Measurements from ENCODE around the gene CGB8. TPM values are rescaled to one million over a fixed set of nuclear protein-coding genes. Genes with fewer than 3 reads are reported as not detected.

The CGB8 gene
- total and polyA plus RNA-seq, 2 of the 4 experiments (the other 2 are of a cell fraction) = 0.48 TPM; not detected in 1

DNA sequence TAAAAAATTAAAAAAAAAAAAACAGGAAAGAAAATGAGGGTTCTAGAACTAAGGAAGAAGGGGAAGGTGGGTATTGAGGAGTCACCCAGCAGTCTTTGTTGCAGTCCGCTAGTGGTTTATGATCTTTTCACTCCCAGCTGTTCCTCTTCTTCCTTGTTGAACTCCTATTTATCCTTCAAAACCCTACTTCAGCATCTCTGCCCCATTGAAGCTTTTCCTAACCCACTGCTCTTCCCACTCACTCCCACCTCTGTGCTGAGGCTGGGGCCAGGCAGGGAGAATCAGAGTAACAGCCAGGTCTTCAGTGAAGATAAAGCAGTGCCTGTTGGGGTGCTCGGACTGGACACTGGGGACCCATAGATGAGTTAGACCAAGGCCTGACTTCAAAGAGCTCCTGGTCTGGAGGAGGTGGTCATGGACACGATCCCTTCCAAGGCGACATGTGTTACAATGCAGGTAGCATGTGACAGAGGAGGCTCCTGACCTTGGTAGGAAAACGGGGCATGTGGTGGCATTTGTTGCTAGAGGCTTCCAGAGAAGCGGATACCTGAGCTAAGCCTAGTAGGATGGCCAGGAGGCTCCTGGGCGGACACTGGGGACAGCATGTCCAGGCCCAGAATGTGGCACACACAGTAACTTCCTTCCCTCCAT is 43.8 kb downstream of the CGB8 start:
- H3K4ac ChIP-seq (ENCODE audit: low read depth, low read length) = no peak overlapping the region
- H3K9ac ChIP-seq (ENCODE audit: low read depth, low read length) = no peak overlapping the region
- no peaks in the 10 kb centered on the region for H4K20me1 ChIP-seq (ENCODE audit: insufficient read depth, low read length)
- no peaks in the 10 kb centered on the region for H3K27me3 ChIP-seq (ENCODE audit: control insufficient read depth, insufficient read depth, low read length)
- H3K27ac ChIP-seq (ENCODE audit: insufficient read depth, low read length) = no peak overlapping the region
- H3K9me3 ChIP-seq (ENCODE audit: control insufficient read depth, insufficient read depth, low read length) = no peaks in the 10 kb centered on the region
- ATAC-seq (ENCODE audit: low read depth) (no peak), DNase-seq (no peak)
- no peak overlapping the region for H3K4me3 ChIP-seq (ENCODE audit: insufficient read depth, low read depth, low read length)
- no peak overlapping the region for H4K5ac ChIP-seq (ENCODE audit: low read depth, low read length)
- H2BK15ac ChIP-seq (ENCODE audit: low read depth, low read length) = no peak overlapping the region
- peaks cover 44% of the 10 kb centered on the region for H3K36me3 ChIP-seq (ENCODE audit: control insufficient read depth, insufficient read depth, low read length)
- dilution Hi-C loops (cut with HindIII; ENCODE audit: low sequenced_read_pairs, unreplicated experiment) = no loop called here
- no TSS peak for BruUV-seq (replicated peaks)
- H2AK5ac ChIP-seq (ENCODE audit: low read depth, low read length) = no peak overlapping the region
- H3K79me1 ChIP-seq (ENCODE audit: low read depth in 1 of 2, low read length in 2 of 2) = peaks cover 0 to 19% of the 10 kb centered on the region in 2 experiments; a peak in 3 of 4 replicates
- no CpG with 5 or more reads among the region's 7 CpGs for WGBS, 2 experiments (ENCODE audit: extremely low coverage in 2 of 2, insufficient read length in 1 of 2)
- no peak overlapping the region for H2AK9ac ChIP-seq (replicated peaks; ENCODE audit: low read depth, low read length, poor library complexity)
- H3K9me1 ChIP-seq (ENCODE audit: insufficient read depth, low read length) = peaks cover 2% of the 10 kb centered on the region; the same call in 1 of the 2 replicates
- intact Hi-C loops (cut with micrococcal nuclease) = no loop called here
- no peak overlapping the region for H3K4me2 ChIP-seq (ENCODE audit: low read depth, low read length)
- H2BK120ac ChIP-seq (ENCODE audit: low read depth, low read length) = no peak overlapping the region
- H3K23ac ChIP-seq (ENCODE audit: low read depth, low read length) = no peak overlapping the region
- no peak overlapping the region for H3K56ac ChIP-seq (ENCODE audit: extremely low read depth, insufficient read depth, low read length)
- TF ChIP-seq, protein P1, sequence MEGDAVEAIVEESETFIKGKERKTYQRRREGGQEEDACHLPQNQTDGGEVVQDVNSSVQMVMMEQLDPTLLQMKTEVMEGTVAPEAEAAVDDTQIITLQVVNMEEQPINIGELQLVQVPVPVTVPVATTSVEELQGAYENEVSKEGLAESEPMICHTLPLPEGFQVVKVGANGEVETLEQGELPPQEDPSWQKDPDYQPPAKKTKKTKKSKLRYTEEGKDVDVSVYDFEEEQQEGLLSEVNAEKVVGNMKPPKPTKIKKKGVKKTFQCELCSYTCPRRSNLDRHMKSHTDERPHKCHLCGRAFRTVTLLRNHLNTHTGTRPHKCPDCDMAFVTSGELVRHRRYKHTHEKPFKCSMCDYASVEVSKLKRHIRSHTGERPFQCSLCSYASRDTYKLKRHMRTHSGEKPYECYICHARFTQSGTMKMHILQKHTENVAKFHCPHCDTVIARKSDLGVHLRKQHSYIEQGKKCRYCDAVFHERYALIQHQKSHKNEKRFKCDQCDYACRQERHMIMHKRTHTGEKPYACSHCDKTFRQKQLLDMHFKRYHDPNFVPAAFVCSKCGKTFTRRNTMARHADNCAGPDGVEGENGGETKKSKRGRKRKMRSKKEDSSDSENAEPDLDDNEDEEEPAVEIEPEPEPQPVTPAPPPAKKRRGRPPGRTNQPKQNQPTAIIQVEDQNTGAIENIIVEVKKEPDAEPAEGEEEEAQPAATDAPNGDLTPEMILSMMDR (conservative IDR thresholded peaks at IDR 0.05; ENCODE audit: low read depth, low read length) = no peak
- no peak for TF ChIP-seq SMC3 (IDR thresholded peaks at IDR 0.05; ENCODE audit: low read depth, low read length)
- TF ChIP-seq, protein P2, sequence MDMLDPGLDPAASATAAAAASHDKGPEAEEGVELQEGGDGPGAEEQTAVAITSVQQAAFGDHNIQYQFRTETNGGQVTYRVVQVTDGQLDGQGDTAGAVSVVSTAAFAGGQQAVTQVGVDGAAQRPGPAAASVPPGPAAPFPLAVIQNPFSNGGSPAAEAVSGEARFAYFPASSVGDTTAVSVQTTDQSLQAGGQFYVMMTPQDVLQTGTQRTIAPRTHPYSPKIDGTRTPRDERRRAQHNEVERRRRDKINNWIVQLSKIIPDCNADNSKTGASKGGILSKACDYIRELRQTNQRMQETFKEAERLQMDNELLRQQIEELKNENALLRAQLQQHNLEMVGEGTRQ (IDR thresholded peaks at IDR 0.05; ENCODE audit: low read depth, low read length) = no peak
- TF ChIP-seq RFX5 (IDR thresholded peaks at IDR 0.05; ENCODE audit: low read depth, low read length) = no peak
- H2BK5ac ChIP-seq (ENCODE audit: low read depth, low read length, poor library complexity, severe bottlenecking) = no peak overlapping the region
- H3K14ac ChIP-seq (replicated peaks; ENCODE audit: low read depth, low read length) = no peak overlapping the region
- no peak overlapping the region for H4K8ac ChIP-seq (ENCODE audit: low read depth in 2 of 2, low read length in 2 of 2)
- H3K4me1 ChIP-seq (ENCODE audit: control insufficient read depth, insufficient read depth, low read length) = no peaks in the 10 kb centered on the region
- no peak overlapping the region for H4K91ac ChIP-seq (ENCODE audit: insufficient read depth, low read depth, low read length)
- no peak overlapping the region for H2AFZ ChIP-seq (replicated peaks; ENCODE audit: low read length, poor library complexity)
- CTCF ChIA-PET = interaction anchor here (1.9 kb wide), 1 partner anchor 12 kb away, joined by 5 read pairs; the partner anchor contains the start of genes GYS1 and RUVBL2
- POLR2A ChIA-PET (ENCODE audit: unreplicated experiment) = no interaction called here
- no peak overlapping the region for H2BK20ac ChIP-seq (ENCODE audit: low read depth, low read length)
- no peak overlapping the region for H3K18ac ChIP-seq (ENCODE audit: low read depth, low read length)
- in situ Hi-C loops (cut with MboI; ENCODE audit: low sequenced_read_pairs) = no loop called here

Measured in IMR-90 (cell line).